Cortex of kidney (tissue), 1 donor: ENCODE measurements around the gene TGM3.
"Not testable (repeated sequence)": the region's sequence is repeated elsewhere in the genome, so short reads cannot be mapped to it uniquely, and the experiment has no call there.

Experiments
- DNase-seq: peaks from one replicate; lab custom pipeline; 2025; lab: John Stamatoyannopoulos, UW

Gene TGM3, protein sequence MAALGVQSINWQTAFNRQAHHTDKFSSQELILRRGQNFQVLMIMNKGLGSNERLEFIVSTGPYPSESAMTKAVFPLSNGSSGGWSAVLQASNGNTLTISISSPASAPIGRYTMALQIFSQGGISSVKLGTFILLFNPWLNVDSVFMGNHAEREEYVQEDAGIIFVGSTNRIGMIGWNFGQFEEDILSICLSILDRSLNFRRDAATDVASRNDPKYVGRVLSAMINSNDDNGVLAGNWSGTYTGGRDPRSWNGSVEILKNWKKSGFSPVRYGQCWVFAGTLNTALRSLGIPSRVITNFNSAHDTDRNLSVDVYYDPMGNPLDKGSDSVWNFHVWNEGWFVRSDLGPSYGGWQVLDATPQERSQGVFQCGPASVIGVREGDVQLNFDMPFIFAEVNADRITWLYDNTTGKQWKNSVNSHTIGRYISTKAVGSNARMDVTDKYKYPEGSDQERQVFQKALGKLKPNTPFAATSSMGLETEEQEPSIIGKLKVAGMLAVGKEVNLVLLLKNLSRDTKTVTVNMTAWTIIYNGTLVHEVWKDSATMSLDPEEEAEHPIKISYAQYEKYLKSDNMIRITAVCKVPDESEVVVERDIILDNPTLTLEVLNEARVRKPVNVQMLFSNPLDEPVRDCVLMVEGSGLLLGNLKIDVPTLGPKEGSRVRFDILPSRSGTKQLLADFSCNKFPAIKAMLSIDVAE

DNA sequence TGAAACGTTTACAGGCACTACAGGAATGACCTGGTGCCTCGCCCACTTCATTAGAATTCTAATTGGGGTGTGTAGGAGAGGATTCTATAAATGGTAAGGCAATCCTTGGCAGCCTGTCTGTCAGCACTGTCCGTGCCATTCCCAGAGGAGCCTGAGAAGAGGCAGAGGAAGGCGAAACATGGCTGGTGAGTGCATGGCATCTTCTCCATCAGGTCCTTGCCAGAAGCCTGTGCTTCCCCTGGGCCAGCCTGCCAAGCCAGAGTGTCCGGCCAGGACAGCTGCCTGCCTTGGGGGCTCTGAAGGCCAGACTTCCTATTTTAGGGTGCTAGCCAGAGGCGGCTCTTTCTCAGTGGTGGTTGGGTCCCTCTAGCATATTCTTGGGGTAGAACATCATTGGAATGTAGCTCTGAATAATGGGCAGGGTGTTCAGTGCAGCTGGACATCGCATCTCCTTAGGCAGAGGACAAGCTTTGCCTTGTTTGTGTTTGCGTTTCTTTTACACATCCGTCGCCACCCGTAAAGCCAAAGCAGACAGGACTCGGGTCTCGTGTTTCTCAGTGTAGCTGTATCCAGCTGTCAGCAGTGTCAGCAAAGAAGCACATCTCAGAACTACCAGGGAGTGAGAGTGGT is at the start of gene TGM3:
Gene TGM3 (plus strand): TSS at position 116 of the 630 bp plus-strand sequence. CDS start 63 bp downstream, at position 179.
- no peak for DNase-seq

- no peak for DNase-seq
Measured at GRCh38 chr20:2246069-2246491, 49.7 kb upstream of the TGM3 start.

DNA sequence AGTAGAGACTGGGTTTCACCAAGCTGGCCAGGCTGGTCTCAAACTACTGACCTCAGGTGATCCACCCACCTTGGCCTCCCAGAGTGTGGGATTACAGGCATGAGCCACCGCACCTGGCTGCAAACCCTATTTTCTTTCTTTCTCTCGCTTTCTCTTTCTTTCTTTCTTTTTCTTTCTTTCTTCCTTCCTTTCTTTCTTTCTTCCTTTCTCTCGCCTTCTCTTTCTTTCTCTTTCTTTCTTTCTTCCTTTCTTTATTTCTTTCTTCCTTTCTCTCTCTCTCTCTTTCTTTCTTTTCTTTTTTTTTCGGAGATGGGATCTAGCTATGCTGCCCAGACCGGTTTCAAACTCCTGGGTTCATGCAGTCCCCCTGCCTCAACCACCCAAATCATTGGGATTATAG is 47.0 kb upstream of the TGM3 start:
- no peak for DNase-seq

GRCh38 chr20:2249935-2250334 is 45.9 kb upstream of the TGM3 start:
- DNase-seq: no peak

GRCh38 chr20:2252419-2252997 is 43.3 kb upstream of the TGM3 start:
- DNase-seq: no peak

DNA sequence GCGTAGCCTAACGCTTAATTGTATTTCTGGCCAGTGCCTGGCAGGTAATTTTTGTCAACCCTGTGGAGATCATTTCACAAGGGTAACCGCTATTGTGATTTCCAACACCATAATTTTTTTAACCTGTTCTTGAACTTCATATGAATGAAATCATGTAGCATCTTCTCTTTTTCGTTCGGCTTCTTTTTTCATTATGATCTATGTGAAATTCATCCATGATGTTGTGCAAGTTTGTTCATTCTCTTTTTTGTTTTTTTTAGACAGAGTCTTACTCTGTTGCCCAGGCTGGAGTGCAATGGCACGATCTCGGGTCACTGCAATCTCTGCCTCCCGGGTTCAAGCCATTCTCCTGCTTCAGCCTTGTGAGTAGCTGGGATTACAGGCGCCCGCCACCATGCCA is 42.5 kb upstream of the TGM3 start:
- DNase-seq: no peak

DNA sequence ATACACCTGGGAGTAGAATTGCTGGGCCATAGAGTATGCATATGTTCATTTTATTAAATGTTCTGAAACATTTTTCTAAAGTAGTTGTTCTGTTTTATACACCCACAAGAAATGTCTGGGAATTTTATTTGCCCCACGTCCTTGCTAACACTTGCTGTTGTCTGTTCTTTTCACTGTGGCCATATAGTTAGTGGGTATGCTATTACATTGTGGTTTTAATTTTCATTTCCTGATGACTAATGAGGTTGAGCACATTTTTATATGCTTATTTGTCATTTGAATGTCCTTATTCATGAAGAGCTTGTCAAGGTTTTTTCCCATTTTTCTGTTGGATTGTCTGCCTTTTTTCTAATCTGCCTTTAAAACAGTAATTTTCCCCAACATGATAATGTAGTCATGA is 41.5 kb upstream of the TGM3 start:
- no peak for DNase-seq

GRCh38 chr20:2255926-2256531 is 39.8 kb upstream of the TGM3 start:
- DNase-seq: no peak

GRCh38 chr20:2259731-2260130 is 36.1 kb upstream of the TGM3 start:
- no peak for DNase-seq

- DNase-seq: no peak
Measured at GRCh38 chr20:2260250-2260649, 35.6 kb upstream of the TGM3 start.

GRCh38 chr20:2261046-2261485 is 34.7 kb upstream of the TGM3 start:
- DNase-seq: no peak

DNA sequence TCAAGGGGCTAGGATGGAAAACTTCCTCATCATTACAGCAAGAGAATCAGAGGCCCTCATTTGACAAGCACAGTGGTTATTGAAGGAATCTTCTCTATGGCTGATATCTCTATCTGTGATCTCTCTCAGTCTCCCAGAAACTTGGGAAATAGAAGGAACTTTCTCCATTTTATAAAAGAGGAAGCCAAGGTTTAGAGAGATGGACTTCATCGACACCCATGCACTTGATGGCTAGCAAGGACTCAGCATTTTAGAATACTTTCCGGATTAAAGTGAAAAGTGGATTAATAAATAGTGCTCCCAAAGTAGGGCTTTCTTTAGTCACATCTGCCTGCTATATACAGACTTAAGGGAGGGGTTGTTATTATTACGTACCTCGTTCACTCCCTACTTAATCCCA is 34.2 kb upstream of the TGM3 start:
- DNase-seq: no peak

- no peak for DNase-seq
Measured at GRCh38 chr20:2264118-2264517, 31.7 kb upstream of the TGM3 start.

DNA sequence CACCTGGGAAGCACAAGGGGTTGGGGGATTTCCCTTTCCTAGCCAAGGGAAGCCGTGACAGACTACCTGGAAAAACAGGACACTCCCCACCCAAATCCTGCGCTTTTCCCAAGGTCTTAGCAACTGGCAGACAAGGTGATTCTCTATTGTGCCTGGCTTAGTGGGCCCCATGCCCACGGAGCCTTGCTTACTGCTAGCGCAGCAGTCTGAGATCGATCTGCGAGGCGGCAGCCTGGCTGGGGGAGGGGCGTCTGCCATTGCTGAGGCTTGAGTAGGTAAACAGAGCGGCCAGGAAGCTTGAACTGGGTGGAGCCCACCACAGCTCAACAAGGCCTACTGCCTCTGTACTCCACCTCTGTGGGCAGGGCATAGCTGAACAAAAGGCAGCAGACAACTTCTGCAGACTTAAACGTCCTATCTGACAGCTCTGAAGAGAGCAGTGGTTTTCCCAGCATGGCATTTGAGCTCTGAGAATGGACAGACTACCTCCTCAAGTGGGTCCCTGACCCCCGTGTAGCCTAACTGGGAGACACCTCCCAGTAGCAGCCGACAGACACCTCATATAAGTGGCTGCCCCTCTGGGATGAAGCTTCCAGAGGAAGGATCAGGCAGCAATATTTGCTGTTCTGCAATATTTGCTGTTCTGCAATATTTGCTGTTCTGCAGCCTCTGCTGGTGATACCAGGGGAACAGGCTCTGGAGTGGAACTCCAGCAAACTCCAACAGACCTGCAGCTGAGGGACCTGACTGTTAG is 31.0 kb upstream of the TGM3 start:
- not testable (repeated sequence) for DNase-seq

GRCh38 chr20:2273634-2274302 is 22.0 kb upstream of the TGM3 start:
- no peak for DNase-seq

GRCh38 chr20:2276015-2276414 is 19.8 kb upstream of the TGM3 start:
- no peak for DNase-seq

- DNase-seq: no peak
Measured at GRCh38 chr20:2279253-2279779, 16.5 kb upstream of the TGM3 start.

DNA sequence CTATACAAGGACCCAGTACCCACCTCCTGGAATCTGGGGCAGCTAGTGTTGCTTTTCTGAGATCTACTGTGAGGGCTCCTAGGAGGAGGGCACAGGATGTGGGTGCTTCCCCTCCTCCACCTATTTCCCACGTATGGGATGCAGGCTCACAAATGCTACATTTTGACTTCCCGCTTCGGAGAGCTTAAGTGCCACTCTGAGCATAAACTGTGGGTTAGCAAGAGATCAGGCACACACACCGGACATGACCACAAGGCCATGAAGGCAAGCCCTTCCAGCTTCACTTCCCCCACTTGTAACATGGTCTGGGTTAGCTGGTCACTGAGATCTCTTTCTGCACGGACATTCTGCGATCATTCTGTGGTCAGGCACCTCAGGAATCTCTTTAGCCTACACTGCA is 15.7 kb upstream of the TGM3 start:
- no peak for DNase-seq

- DNase-seq: no peak
Measured at GRCh38 chr20:2281563-2281962, 14.2 kb upstream of the TGM3 start.

GRCh38 chr20:2282181-2282580 is 13.6 kb upstream of the TGM3 start:
- no peak for DNase-seq
